ENCODE data around the gene ITGA2B.

- TF ChIP-seq LEF1 (IDR thresholded peaks at IDR 0.05; ENCODE audit: borderline replicate concordance) (no peak), BHLHE40 (IDR thresholded peaks at IDR 0.05; ENCODE audit: borderline replicate concordance) (no peak), FOXA1 (IDR thresholded peaks at IDR 0.05) (no peak), ZNF384 (IDR thresholded peaks at IDR 0.05) (no peak), FOXK2 (IDR thresholded peaks at IDR 0.05) (no peak), TARDBP (IDR thresholded peaks at IDR 0.05) (no peak), PKNOX1 (IDR thresholded peaks at IDR 0.05) (no peak), ELF4 (IDR thresholded peaks at IDR 0.05) (no peak), HDGF (IDR thresholded peaks at IDR 0.05; ENCODE audit: borderline replicate concordance) (no peak), FOXM1 (IDR thresholded peaks at IDR 0.05; ENCODE audit: borderline replicate concordance) (no peak), ARNT (IDR thresholded peaks at IDR 0.05) (no peak), SP1 (IDR thresholded peaks at IDR 0.05) (no peak), NFRKB (IDR thresholded peaks at IDR 0.05) (no peak)
Measured at GRCh38 chr17:44322236-44322895, 67.1 kb downstream of the ITGA2B start.
